HepG2 (cell line): ENCODE data around the gene JOSD1. TPM values are rescaled to one million over a fixed set of nuclear protein-coding genes. Genes with fewer than 3 reads are reported as not detected.

Experiments used
- DPF2 ChIP-seq: sonication (generic); formaldehyde crosslinking; IDR thresholded peaks from 2 replicates; pipeline ENCODE4 v1.4.0; 2020; ENCODE audit warnings: mild to moderate bottlenecking, low read depth, missing genetic modification reagents, borderline replicate concordance
- FIP1L1 ChIP-seq: fragments of 200-400 bp; formaldehyde crosslinking; IDR thresholded peaks from 2 replicates; pipeline ENCODE4 v1.6.1; 2018; ENCODE audit warnings: low read depth, mild to moderate bottlenecking, low read length, moderate library complexity, borderline replicate concordance; ENCODE audit not compliant: insufficient read depth
- GPN1 ChIP-seq: sonication (generic); formaldehyde crosslinking; IDR thresholded peaks from 2 replicates; pipeline ENCODE4 v1.5.1; 2020; ENCODE audit warnings: missing genetic modification reagents, borderline replicate concordance
- PAWR ChIP-seq: sonication (generic); formaldehyde crosslinking; IDR thresholded peaks from 2 replicates; pipeline ENCODE4 v1.4.0; 2020; ENCODE audit warnings: missing genetic modification reagents, mild to moderate bottlenecking, borderline replicate concordance
- POLR2A ChIP-seq, 2 experiments: IDR thresholded peaks; 2 replicates each; pipeline ENCODE4 v1.6.1; 2011; ENCODE audit warnings: low read depth in 2 of 2, low read length in 2 of 2, mild to moderate bottlenecking in 1 of 2, moderate library complexity in 1 of 2; ENCODE audit not compliant: insufficient read depth in 1 of 2
- PRMT3 ChIP-seq: sonication (generic); formaldehyde crosslinking; IDR thresholded peaks from 2 replicates; pipeline ENCODE4 v1.8.1; 2022; ENCODE audit warnings: low read depth, mild to moderate bottlenecking, moderate library complexity, missing genetic modification reagents, borderline replicate concordance
- RARA ChIP-seq: IDR thresholded peaks from 2 replicates; pipeline ENCODE4 v1.6.1; 2016; ENCODE audit warnings: missing genetic modification reagents, missing compliant biosample characterization
- RFX5 ChIP-seq: IDR thresholded peaks from 2 replicates; pipeline ENCODE4 v1.6.1; 2011; ENCODE audit warnings: low read depth, low read length, improper control_type of control experiment
- SMAD3 ChIP-seq: sonication (generic); formaldehyde crosslinking; IDR thresholded peaks from 2 replicates; pipeline ENCODE4 v1.4.0; 2020; ENCODE audit warnings: missing genetic modification reagents
- SMAD9 ChIP-seq: sonication (generic); formaldehyde crosslinking; IDR thresholded peaks from 2 replicates; pipeline ENCODE4 v1.5.1; 2020; ENCODE audit warnings: mild to moderate bottlenecking, missing genetic modification reagents
- SP140L ChIP-seq: sonication (generic); formaldehyde crosslinking; IDR thresholded peaks from 2 replicates; pipeline ENCODE4 v1.4.0; 2020; ENCODE audit warnings: missing genetic modification reagents, borderline replicate concordance
- SP5 ChIP-seq: IDR thresholded peaks from 2 replicates; pipeline ENCODE4 v1.6.1; 2016; ENCODE audit warnings: low read depth, borderline replicate concordance
- U2AF1 ChIP-seq: fragments of 200-400 bp; formaldehyde crosslinking; optimal IDR thresholded peaks from 2 replicates; pipeline ENCODE3; 2017; ENCODE audit warnings: mild to moderate bottlenecking, low read depth, low read length
- ZFAT ChIP-seq: sonication (generic); formaldehyde crosslinking; conservative IDR thresholded peaks from 2 replicates; pipeline ENCODE4 v1.8.1; 2023; ENCODE audit warnings: missing genetic modification reagents, inconsistent platforms
- ZNF260 ChIP-seq: sonication (generic); formaldehyde crosslinking; IDR thresholded peaks from 2 replicates; pipeline ENCODE4 v1.4.0; 2020; ENCODE audit warnings: missing genetic modification reagents, low read depth, mild to moderate bottlenecking, borderline replicate concordance
- ZNF282 ChIP-seq: fragments of 450-650 bp; IDR thresholded peaks from 2 replicates; pipeline ENCODE4 v1.6.1; 2018; ENCODE audit not compliant: partially characterized antibody
- ZNF441 ChIP-seq: sonication (generic); formaldehyde crosslinking; IDR thresholded peaks from 2 replicates; pipeline ENCODE4 v1.7.0; 2021; ENCODE audit warnings: missing genetic modification reagents, borderline replicate concordance
- ZNF468 ChIP-seq: sonication (generic); formaldehyde crosslinking; IDR thresholded peaks from 2 replicates; pipeline ENCODE4 v1.8.0; 2022; ENCODE audit warnings: mild to moderate bottlenecking, moderate library complexity, missing genetic modification reagents
- ZNF543 ChIP-seq: sonication (generic); formaldehyde crosslinking; IDR thresholded peaks from 2 replicates; pipeline ENCODE4 v1.4.0; 2020; ENCODE audit warnings: mild to moderate bottlenecking, missing genetic modification reagents
- ZNF549 ChIP-seq: sonication (generic); formaldehyde crosslinking; IDR thresholded peaks from 2 replicates; pipeline ENCODE4 v1.5.0; 2020; ENCODE audit warnings: missing genetic modification reagents
- ZNF552 ChIP-seq: sonication (generic); formaldehyde crosslinking; IDR thresholded peaks from 2 replicates; pipeline ENCODE4 v1.9.0; 2022; ENCODE audit warnings: missing genetic modification reagents, mild to moderate bottlenecking, borderline replicate concordance
- ZNF572 ChIP-seq: sonication (generic); formaldehyde crosslinking; IDR thresholded peaks from 2 replicates; pipeline ENCODE4 v1.5.1; 2020; ENCODE audit warnings: mild to moderate bottlenecking, missing genetic modification reagents
- ZNF839 ChIP-seq: sonication (generic); formaldehyde crosslinking; IDR thresholded peaks from 2 replicates; pipeline ENCODE4 v1.4.0; 2020; ENCODE audit warnings: missing genetic modification reagents, mild to moderate bottlenecking, borderline replicate concordance
- ZNF883 ChIP-seq: sonication (generic); formaldehyde crosslinking; IDR thresholded peaks from 2 replicates; pipeline ENCODE4 v1.5.1; 2020; ENCODE audit warnings: mild to moderate bottlenecking, missing genetic modification reagents; ENCODE audit errors: not compliant biosample characterization
- ZSCAN25 ChIP-seq: sonication (generic); formaldehyde crosslinking; IDR thresholded peaks from 2 replicates; pipeline ENCODE4 v1.8.0; 2022; ENCODE audit warnings: mild to moderate bottlenecking, missing genetic modification reagents
- polyA plus RNA-seq, 8 experiments: library from polyadenylated mRNA; depleted of rRNA in 3 of 8; stranded (reverse) in 7 of 8; unstranded in 1 of 8; fragments of >200 nt; fragmentation: Illumina TruSeq in 4 of 8; extraction: Trizol in 4 of 8; gene quantifications; 2 replicates each; pipeline versions ENCODE4 v1.2.1 to v1.2.3, GENCODE V29; 2011 to 2016; ENCODE audit warnings: low read depth in 4 of 8, missing spikeins in 1 of 8, mixed read lengths in 1 of 8; ENCODE audit not compliant: insufficient read depth in 1 of 8
- total RNA-seq, 5 experiments: library from RNA; depleted of rRNA; stranded (reverse); fragments of >200 nt; fragmentation: Illumina TruSeq; extraction: Trizol; gene quantifications; 2 replicates each; pipeline ENCODE4 v1.2.3, GENCODE V29; 2016; ENCODE audit warnings: low read depth in 1 of 5
- TF ChIP-seq, protein P1 (sequence below): sonication (generic); formaldehyde crosslinking; IDR thresholded peaks from 2 replicates; pipeline ENCODE4 v1.9.0; 2022; ENCODE audit warnings: missing genetic modification reagents, mild to moderate bottlenecking, borderline replicate concordance
- TF ChIP-seq, protein P2 (sequence below): IDR thresholded peaks from 2 replicates; pipeline ENCODE4 v1.6.1; 2016; ENCODE audit warnings: mild to moderate bottlenecking, missing biosample characterization, missing genetic modification reagents
- TF ChIP-seq, protein P3 (sequence below): sonication (generic); formaldehyde crosslinking; IDR thresholded peaks from 2 replicates; pipeline ENCODE4 v1.5.0; 2020; ENCODE audit warnings: mild to moderate bottlenecking, missing genetic modification reagents, moderate library complexity

Gene JOSD1
- total and polyA plus RNA-seq, 2 of the 13 experiments (the other 11 are each of a cell fraction or from before 2014, with no cell fraction given): 31.7 to 38.4 TPM

DNA sequence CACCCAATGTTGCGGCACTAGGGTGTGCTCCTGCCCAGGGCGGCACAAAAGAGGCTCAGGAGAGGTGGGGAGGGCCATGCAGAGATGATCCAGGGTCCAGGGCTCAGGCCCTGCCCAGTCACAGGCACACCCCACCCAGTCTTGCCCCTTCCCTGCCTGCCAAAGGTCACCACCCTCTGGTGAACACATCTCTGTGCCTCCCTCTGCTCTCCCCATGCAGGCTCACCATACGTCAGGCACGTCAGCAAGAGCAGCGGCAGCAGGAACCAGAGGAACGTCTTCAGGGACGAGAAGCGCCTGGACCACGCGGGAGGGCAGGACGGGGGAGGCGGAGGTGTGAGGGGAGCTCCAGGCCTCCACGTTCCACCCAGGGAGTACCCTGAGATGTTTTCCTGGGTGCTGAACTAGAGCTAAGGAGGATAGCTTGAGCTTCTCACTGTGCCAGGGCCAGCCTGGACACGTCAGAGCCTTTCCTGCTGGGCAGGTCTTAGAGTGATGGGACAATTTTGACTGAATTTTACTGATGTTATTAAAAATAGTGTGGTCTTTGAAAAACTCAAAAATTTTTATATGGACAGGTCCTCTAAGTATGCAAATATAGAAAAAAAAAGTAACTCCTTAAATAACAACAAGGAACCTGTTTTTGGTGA lies 47.9 kb upstream of the JOSD1 start (continued):
- TF ChIP-seq, protein P1, sequence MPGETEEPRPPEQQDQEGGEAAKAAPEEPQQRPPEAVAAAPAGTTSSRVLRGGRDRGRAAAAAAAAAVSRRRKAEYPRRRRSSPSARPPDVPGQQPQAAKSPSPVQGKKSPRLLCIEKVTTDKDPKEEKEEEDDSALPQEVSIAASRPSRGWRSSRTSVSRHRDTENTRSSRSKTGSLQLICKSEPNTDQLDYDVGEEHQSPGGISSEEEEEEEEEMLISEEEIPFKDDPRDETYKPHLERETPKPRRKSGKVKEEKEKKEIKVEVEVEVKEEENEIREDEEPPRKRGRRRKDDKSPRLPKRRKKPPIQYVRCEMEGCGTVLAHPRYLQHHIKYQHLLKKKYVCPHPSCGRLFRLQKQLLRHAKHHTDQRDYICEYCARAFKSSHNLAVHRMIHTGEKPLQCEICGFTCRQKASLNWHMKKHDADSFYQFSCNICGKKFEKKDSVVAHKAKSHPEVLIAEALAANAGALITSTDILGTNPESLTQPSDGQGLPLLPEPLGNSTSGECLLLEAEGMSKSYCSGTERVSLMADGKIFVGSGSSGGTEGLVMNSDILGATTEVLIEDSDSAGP (CRISPR knock-in tag): 0 out of 2 replicates have a peak, but pooled peaks have one; percentile 18
- 0 out of 4 replicates have a peak, but pooled peaks of 1 of the 2 experiments have one; percentile 38 for TF ChIP-seq POLR2A (IDR thresholded peaks at IDR 0.05; ENCODE audit: insufficient read depth in 1 of 2, low read depth in 2 of 2, low read length in 2 of 2)
- no peak for TF ChIP-seq RFX5
- no peak for TF ChIP-seq RARA (CRISPR knock-in tag)
- no peak for TF ChIP-seq SMAD9 (CRISPR knock-in tag)
- no peak for TF ChIP-seq ZNF441
- no peak for TF ChIP-seq PRMT3 (CRISPR knock-in tag)
- no peak for TF ChIP-seq ZNF549 (CRISPR knock-in tag)
- TF ChIP-seq ZNF839 (CRISPR knock-in tag): no peak
- TF ChIP-seq ZNF883 (CRISPR knock-in tag): no peak
- no peak for TF ChIP-seq FIP1L1
- TF ChIP-seq ZNF468 (CRISPR knock-in tag): no peak
- no peak for TF ChIP-seq SP140L
- no peak for TF ChIP-seq ZFAT
- no peak for TF ChIP-seq ZNF260 (CRISPR knock-in tag)
- peak; percentile 80 for TF ChIP-seq ZSCAN25 (CRISPR knock-in tag)
- no peak for TF ChIP-seq DPF2 (CRISPR knock-in tag)
- no peak for TF ChIP-seq ZNF282
- 0 out of 2 replicates have a peak, but pooled peaks have one; percentile 17 for TF ChIP-seq SP5 (CRISPR knock-in tag)
- TF ChIP-seq, protein P2, sequence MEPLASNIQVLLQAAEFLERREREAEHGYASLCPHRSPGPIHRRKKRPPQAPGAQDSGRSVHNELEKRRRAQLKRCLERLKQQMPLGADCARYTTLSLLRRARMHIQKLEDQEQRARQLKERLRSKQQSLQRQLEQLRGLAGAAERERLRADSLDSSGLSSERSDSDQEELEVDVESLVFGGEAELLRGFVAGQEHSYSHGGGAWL (CRISPR knock-in tag): no peak
- no peak for TF ChIP-seq ZNF543 (CRISPR knock-in tag)
- no peak for TF ChIP-seq U2AF1
- TF ChIP-seq, protein P3, sequence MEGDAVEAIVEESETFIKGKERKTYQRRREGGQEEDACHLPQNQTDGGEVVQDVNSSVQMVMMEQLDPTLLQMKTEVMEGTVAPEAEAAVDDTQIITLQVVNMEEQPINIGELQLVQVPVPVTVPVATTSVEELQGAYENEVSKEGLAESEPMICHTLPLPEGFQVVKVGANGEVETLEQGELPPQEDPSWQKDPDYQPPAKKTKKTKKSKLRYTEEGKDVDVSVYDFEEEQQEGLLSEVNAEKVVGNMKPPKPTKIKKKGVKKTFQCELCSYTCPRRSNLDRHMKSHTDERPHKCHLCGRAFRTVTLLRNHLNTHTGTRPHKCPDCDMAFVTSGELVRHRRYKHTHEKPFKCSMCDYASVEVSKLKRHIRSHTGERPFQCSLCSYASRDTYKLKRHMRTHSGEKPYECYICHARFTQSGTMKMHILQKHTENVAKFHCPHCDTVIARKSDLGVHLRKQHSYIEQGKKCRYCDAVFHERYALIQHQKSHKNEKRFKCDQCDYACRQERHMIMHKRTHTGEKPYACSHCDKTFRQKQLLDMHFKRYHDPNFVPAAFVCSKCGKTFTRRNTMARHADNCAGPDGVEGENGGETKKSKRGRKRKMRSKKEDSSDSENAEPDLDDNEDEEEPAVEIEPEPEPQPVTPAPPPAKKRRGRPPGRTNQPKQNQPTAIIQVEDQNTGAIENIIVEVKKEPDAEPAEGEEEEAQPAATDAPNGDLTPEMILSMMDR (CRISPR knock-in tag): 0 out of 2 replicates have a peak, but pooled peaks have one; percentile 15
- TF ChIP-seq SMAD3 (CRISPR knock-in tag): no peak
- TF ChIP-seq ZNF552 (CRISPR knock-in tag): no peak
- no peak for TF ChIP-seq GPN1 (CRISPR knock-in tag)
- no peak for TF ChIP-seq ZNF572
- no peak for TF ChIP-seq PAWR (CRISPR knock-in tag)
